ENCODE data around the gene LMBRD1.

DNA sequence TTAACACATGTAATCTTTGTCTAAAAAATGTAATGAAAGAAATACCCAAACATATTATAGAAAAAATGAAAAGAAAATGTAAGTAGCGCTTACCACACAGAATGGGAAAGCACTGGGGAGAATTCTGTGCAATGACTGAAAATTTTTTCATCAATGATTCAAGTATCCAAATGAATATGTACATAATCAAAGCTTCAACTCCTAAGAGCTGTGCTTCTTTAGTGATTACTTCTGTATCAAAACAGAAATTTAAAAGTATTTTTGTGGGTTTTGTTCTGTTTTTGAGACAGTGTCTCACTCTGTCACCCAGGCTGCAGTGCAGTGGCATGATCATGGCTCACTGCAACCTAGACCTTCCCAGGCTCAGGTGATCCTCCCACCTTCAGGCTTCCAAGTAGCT, 13.7 kb downstream of the LMBRD1 start:
- TF ChIP-seq, protein P1, sequence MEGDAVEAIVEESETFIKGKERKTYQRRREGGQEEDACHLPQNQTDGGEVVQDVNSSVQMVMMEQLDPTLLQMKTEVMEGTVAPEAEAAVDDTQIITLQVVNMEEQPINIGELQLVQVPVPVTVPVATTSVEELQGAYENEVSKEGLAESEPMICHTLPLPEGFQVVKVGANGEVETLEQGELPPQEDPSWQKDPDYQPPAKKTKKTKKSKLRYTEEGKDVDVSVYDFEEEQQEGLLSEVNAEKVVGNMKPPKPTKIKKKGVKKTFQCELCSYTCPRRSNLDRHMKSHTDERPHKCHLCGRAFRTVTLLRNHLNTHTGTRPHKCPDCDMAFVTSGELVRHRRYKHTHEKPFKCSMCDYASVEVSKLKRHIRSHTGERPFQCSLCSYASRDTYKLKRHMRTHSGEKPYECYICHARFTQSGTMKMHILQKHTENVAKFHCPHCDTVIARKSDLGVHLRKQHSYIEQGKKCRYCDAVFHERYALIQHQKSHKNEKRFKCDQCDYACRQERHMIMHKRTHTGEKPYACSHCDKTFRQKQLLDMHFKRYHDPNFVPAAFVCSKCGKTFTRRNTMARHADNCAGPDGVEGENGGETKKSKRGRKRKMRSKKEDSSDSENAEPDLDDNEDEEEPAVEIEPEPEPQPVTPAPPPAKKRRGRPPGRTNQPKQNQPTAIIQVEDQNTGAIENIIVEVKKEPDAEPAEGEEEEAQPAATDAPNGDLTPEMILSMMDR (conservative IDR thresholded peaks at IDR 0.05; ENCODE audit: low read depth, low read length) = no peak
- TF ChIP-seq RFX5 (IDR thresholded peaks at IDR 0.05; ENCODE audit: low read depth, low read length) (no peak), POLR2A (IDR thresholded peaks at IDR 0.05; ENCODE audit: low read depth, low read length) (no peak), MXI1 (IDR thresholded peaks at IDR 0.05; ENCODE audit: borderline replicate concordance, low read depth, low read length) (no peak), CEBPB (IDR thresholded peaks at IDR 0.05; ENCODE audit: low read depth, low read length) (no peak), FOS (IDR thresholded peaks at IDR 0.05; ENCODE audit: low read depth, low read length) (no peak), RAD21 (IDR thresholded peaks at IDR 0.05; ENCODE audit: low read length) (no peak), BHLHE40 (IDR thresholded peaks at IDR 0.05; ENCODE audit: low read depth, low read length) (no peak), CHD1 (IDR thresholded peaks at IDR 0.05; ENCODE audit: low read depth, low read length) (no peak), RCOR1 (IDR thresholded peaks at IDR 0.05; ENCODE audit: insufficient replicate concordance, low read length) (no peak), MAZ (IDR thresholded peaks at IDR 0.05; ENCODE audit: borderline replicate concordance, low read depth, low read length) (no peak), SMC3 (IDR thresholded peaks at IDR 0.05; ENCODE audit: low read depth, low read length) (no peak)
- TF ChIP-seq, protein P2, sequence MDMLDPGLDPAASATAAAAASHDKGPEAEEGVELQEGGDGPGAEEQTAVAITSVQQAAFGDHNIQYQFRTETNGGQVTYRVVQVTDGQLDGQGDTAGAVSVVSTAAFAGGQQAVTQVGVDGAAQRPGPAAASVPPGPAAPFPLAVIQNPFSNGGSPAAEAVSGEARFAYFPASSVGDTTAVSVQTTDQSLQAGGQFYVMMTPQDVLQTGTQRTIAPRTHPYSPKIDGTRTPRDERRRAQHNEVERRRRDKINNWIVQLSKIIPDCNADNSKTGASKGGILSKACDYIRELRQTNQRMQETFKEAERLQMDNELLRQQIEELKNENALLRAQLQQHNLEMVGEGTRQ (IDR thresholded peaks at IDR 0.05; ENCODE audit: low read depth, low read length) = no peak
- TF ChIP-seq, protein P3, sequence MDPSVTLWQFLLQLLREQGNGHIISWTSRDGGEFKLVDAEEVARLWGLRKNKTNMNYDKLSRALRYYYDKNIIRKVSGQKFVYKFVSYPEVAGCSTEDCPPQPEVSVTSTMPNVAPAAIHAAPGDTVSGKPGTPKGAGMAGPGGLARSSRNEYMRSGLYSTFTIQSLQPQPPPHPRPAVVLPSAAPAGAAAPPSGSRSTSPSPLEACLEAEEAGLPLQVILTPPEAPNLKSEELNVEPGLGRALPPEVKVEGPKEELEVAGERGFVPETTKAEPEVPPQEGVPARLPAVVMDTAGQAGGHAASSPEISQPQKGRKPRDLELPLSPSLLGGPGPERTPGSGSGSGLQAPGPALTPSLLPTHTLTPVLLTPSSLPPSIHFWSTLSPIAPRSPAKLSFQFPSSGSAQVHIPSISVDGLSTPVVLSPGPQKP (IDR thresholded peaks at IDR 0.05; ENCODE audit: borderline replicate concordance, low read depth, low read length) = no peak
